A673 (cell line): ENCODE data around the gene ROGDI. TPM values are rescaled to one million over a fixed set of nuclear protein-coding genes. Genes with fewer than 3 reads are reported as not detected.

Experiments used
- BruUV-seq: library from RNA; stranded (reverse); fragments of 400-500 nt; replicated peaks from 2 replicates; lab custom pipeline; 2021; lab: Mats Ljungman, UMichigan
- CTCF ChIA-PET: fragments of 300-600 bp; sonication (Branson Sonifier 250); formaldehyde crosslinking; loops from one replicate; lab custom pipeline; 2022; ENCODE audit warnings: antibody characterized with exemption; lab: Charles Lee
- POLR2A ChIA-PET: fragments of 300-600 bp; sonication (Branson Sonifier 250); formaldehyde crosslinking; loops from one replicate; lab custom pipeline; 2022; ENCODE audit warnings: antibody characterized with exemption; ENCODE audit not compliant: low non-redundant PET; lab: Charles Lee
- DNase-seq: peaks from one replicate; pipeline ENCODE4 v3.0.0-alpha.2; 2015; ENCODE audit warnings: low spot score
- H3K27ac ChIP-seq: fragments of 200-600 bp; sonication (generic); 2 replicates; pipeline ENCODE4 v1.5.1; 2016; ENCODE audit warnings: mixed run types, low read depth, mild to moderate bottlenecking, mixed read lengths, antibody characterized with exemption, low read length; ENCODE audit not compliant: poor library complexity, severe bottlenecking
- H3K27me3 ChIP-seq: fragments of 200-600 bp; sonication (generic); replicated peaks from 2 replicates; pipeline ENCODE4 v1.6.1; 2017; ENCODE audit warnings: mixed run types, low read depth, mild to moderate bottlenecking, mixed read lengths, antibody characterized with exemption, low read length; ENCODE audit not compliant: insufficient read depth, poor library complexity
- H3K36me3 ChIP-seq: fragments of 200-600 bp; sonication (generic); 2 replicates; pipeline ENCODE4 v1.6.1; 2016; ENCODE audit warnings: mixed run types, mild to moderate bottlenecking, mixed read lengths, antibody characterized with exemption, low read length; ENCODE audit not compliant: insufficient read depth, poor library complexity, severe bottlenecking
- H3K4me1 ChIP-seq: fragments of 200-600 bp; sonication (generic); 2 replicates; pipeline ENCODE4 v1.6.1; 2017; ENCODE audit warnings: mixed run types, mild to moderate bottlenecking, mixed read lengths, antibody characterized with exemption, low read length; ENCODE audit not compliant: insufficient read depth, poor library complexity, severe bottlenecking
- H3K4me3 ChIP-seq: fragments of 200-600 bp; sonication (generic); 2 replicates; pipeline ENCODE4 v1.5.1; 2016; ENCODE audit warnings: low read depth, mixed run types, mild to moderate bottlenecking, mixed read lengths, low read length; ENCODE audit not compliant: poor library complexity, severe bottlenecking
- H3K9me3 ChIP-seq: fragments of 200-600 bp; sonication (generic); 2 replicates; pipeline ENCODE4 v1.6.1; 2016; ENCODE audit warnings: mixed run types, low read depth, mild to moderate bottlenecking, mixed read lengths, antibody characterized with exemption, low read length; ENCODE audit not compliant: poor library complexity, severe bottlenecking
- EZH2 ChIP-seq: fragments of 200-600 bp; sonication (generic); IDR thresholded peaks from 2 replicates; pipeline ENCODE4 v1.6.1; 2017; ENCODE audit warnings: borderline replicate concordance, low read depth, mild to moderate bottlenecking, mixed read lengths, antibody characterized with exemption, low read length; ENCODE audit not compliant: poor library complexity, severe bottlenecking
- intact Hi-C: fragments of 100-400 bp; cut with micrococcal nuclease; formaldehyde crosslinking; loops from one replicate; pipeline ENCODE4 v1.10.0; 2022; ENCODE audit not compliant: unreplicated experiment
- total RNA-seq: library from RNA; stranded (reverse); gene quantifications from 2 replicates; pipeline ENCODE4 v1.2.3, GENCODE V29; 2021
- TF ChIP-seq, protein P1 (sequence below): fragments of 300-800, 200-600 bp; sonication (generic); conservative IDR thresholded peaks from 2 replicates; pipeline ENCODE4 v1.5.1; 2017; ENCODE audit warnings: low read depth, mild to moderate bottlenecking, antibody characterized with exemption, low read length, moderate library complexity, mixed read lengths

ROGDI gene
- total RNA-seq, 1 experiment from 2014 or later: 2.9 TPM

DNA sequence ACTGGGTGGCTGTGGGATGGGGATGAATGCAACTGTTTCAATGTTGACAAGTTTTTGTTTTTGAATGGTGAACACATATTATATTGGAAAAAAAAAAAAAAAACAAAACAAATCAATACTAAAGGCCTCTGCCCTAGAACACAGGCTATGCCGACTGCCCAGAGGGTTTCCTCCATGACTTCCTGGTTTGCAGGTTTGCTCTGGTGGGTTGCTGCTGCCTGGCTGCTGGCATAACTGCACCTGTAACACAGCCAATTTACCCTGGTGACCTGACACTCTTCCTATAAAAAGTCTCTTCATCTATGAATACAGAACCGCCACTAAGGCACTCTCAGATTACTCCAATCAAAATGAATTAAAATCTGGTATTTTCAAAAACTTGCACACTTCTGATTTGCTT, 34.3 kb upstream of the ROGDI start:
- ChIA-PET POLR2A (no interaction called here), CTCF (no interaction called here)
- Histone ChIP-seq H3K36me3 (peaks cover 75% of the 10 kb centered on the region), H3K27ac (no peak overlapping the region), H3K27me3 (no peaks in the 10 kb centered on the region), H3K4me1 (no peaks in the 10 kb centered on the region), H3K4me3 (no peak overlapping the region), H3K9me3 (no peaks in the 10 kb centered on the region)
- no peak for DNase-seq
- no TSS peak for BruUV-seq
- TF ChIP-seq EZH2: no peak
- TF ChIP-seq, protein P1, sequence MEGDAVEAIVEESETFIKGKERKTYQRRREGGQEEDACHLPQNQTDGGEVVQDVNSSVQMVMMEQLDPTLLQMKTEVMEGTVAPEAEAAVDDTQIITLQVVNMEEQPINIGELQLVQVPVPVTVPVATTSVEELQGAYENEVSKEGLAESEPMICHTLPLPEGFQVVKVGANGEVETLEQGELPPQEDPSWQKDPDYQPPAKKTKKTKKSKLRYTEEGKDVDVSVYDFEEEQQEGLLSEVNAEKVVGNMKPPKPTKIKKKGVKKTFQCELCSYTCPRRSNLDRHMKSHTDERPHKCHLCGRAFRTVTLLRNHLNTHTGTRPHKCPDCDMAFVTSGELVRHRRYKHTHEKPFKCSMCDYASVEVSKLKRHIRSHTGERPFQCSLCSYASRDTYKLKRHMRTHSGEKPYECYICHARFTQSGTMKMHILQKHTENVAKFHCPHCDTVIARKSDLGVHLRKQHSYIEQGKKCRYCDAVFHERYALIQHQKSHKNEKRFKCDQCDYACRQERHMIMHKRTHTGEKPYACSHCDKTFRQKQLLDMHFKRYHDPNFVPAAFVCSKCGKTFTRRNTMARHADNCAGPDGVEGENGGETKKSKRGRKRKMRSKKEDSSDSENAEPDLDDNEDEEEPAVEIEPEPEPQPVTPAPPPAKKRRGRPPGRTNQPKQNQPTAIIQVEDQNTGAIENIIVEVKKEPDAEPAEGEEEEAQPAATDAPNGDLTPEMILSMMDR: no peak
- intact Hi-C loops: no loop called here

GRCh38 chr16:4833584-4833983, 31.2 kb upstream of the ROGDI start:
- TF ChIP-seq EZH2: no peak
- TF ChIP-seq, protein P1: no peak
- Histone ChIP-seq H3K27me3 (no peaks in the 10 kb centered on the region), H3K4me1 (no peaks in the 10 kb centered on the region), H3K36me3 (peaks cover 68% of the 10 kb centered on the region), H3K9me3 (no peaks in the 10 kb centered on the region), H3K4me3 (no peak overlapping the region), H3K27ac (no peak overlapping the region)
- ChIA-PET CTCF (no interaction called here), POLR2A (no interaction called here)
- no TSS peak for BruUV-seq
- intact Hi-C loops: no loop called here
- DNase-seq: no peak

GRCh38 chr16:4832698-4833343, 30.4 kb upstream of the ROGDI start:
- POLR2A ChIA-PET: no interaction called here
- H3K4me3 ChIP-seq: no peak overlapping the region
- BruUV-seq: no TSS peak
- no peak for TF ChIP-seq EZH2
- TF ChIP-seq, protein P1: no peak
- CTCF ChIA-PET: no interaction called here
- no peaks in the 10 kb centered on the region for H3K4me1 ChIP-seq
- no peaks in the 10 kb centered on the region for H3K27me3 ChIP-seq
- intact Hi-C loops: no loop called here
- H3K36me3 ChIP-seq: peaks cover 68% of the 10 kb centered on the region
- no peaks in the 10 kb centered on the region for H3K9me3 ChIP-seq
- DNase-seq: no peak
- no peak overlapping the region for H3K27ac ChIP-seq
